Umbilical cord (tissue), 2 donors: Measurements from ENCODE around the gene ARAP1. TPM values are rescaled to one million over a fixed set of nuclear protein-coding genes. Genes with fewer than 3 reads are reported as not detected.

Experiments
- DNase-seq: peaks from one replicate; pipeline ENCODE4 v3.0.0-alpha.2; 2015; ENCODE audit warnings: low spot score
- total RNA-seq: library from RNA; depleted of rRNA; stranded (reverse); fragments of >200 nt; gene quantifications from one replicate; pipeline ENCODE4 v1.2.3, GENCODE V29; 2014; ENCODE audit warnings: low replicate concordance; ENCODE audit not compliant: insufficient read depth

Gene ARAP1
- total RNA-seq, 1 donor from 2014 or later, result 115 TPM

DNA sequence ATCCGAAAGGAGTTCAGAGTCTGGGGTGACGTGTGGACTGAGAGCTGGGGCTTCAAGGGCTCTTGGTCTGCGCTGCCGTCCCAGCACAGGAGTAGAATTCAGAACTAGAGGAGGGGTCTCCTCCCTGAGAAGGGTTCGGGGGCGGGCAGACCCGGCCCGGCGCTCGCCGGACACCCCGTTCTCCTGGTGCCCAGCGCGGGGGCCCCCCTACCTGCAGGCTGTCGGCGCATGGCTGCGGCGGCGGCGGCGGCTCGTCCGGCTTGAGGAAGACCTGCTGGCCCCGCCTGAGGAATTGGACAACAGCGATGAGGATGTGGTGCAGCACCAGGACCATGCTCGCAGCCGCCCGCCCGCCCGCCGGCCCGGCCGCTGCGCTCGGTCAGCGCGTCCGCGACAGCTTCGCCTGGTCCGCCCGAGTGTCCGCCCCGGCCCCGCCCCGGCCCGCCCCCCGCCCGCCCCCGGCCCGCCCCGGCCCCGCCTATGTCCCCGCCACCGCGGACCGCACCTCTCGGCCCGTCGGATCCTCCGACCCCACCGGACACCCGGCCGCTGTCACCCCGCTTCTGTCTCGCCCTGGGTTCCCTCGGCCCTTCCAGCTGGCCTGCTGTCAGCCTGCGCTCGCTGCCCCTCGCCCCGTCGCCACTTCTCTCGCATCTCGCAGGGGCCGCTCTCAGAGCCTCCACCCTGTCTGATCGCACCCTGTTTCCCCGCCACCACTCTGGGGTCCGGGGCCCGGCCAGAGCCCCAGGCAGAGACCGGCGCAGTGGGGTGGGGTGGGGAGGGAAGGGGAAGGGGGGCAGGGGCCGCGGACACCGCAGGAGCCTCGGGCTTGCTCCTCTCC lies 109.9 kb downstream of the ARAP1 start:
- DNase-seq, result no peak

GRCh38 chr11:72641522-72642042 lies 110.6 kb downstream of the ARAP1 start:
- DNase-seq, result no peak

GRCh38 chr11:72639502-72640375 lies 112.5 kb downstream of the ARAP1 start:
- no peak for DNase-seq

GRCh38 chr11:72637926-72638325 lies 114.3 kb downstream of the ARAP1 start:
- no peak for DNase-seq

GRCh38 chr11:72637198-72637597 lies 115.0 kb downstream of the ARAP1 start:
- DNase-seq, result no peak

GRCh38 chr11:72636376-72636775 lies 115.8 kb downstream of the ARAP1 start:
- DNase-seq, result no peak

GRCh38 chr11:72635933-72636332 lies 116.3 kb downstream of the ARAP1 start:
- no peak for DNase-seq

GRCh38 chr11:72635309-72635915 lies 116.8 kb downstream of the ARAP1 start:
- no peak for DNase-seq

Other genes starting within 250 kb of the ARAP1 start
- 13.5 TPM for gene PDE2A, start 78.0 kb downstream of the ARAP1 start, total RNA-seq
- 56.1 TPM for gene STARD10, start 41.6 kb upstream of the ARAP1 start, total RNA-seq
- 38.0 TPM for gene ATG16L2, start 62.0 kb upstream of the ARAP1 start, total RNA-seq